Measurements from ENCODE around the gene TRERF1.

The TRERF1 gene

DNA sequence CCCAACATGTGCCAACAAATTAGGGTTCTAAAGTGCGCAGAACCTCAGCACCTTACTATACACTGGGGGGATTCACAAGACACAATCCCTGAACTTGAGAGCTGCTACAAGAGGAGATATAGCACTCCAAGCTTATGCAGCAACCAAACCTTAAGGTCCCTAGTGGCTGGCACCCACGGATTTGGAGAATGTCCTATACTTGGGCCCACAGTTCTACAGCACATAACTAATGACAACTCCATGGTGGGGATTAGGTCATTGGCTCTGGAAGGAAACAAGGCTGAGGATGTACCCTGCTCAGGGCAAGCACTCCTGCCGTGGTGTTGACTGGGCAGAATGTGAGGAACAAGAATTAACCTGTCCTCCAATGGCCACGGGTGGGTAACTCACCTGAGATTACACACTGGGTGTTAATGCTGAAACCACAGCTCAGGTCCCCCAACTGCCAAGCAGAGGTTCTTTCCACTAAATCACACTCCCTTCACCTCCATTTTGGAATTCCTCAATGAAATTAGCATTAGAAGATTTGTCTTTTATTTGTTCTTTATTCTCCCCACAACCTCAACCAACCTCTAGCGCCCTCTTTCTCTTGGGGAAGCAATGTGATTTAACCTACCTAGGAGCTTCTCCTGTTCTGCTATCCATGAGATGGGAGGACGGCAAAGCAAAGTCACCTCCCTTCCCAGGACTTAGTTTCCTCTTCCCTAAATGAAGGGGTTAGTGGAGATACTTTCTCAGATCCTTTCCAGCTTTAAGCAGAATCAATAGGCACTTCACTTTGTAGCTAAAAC is 32.0 kb downstream of the TRERF1 start:
- DNase-seq: no peak

DNA sequence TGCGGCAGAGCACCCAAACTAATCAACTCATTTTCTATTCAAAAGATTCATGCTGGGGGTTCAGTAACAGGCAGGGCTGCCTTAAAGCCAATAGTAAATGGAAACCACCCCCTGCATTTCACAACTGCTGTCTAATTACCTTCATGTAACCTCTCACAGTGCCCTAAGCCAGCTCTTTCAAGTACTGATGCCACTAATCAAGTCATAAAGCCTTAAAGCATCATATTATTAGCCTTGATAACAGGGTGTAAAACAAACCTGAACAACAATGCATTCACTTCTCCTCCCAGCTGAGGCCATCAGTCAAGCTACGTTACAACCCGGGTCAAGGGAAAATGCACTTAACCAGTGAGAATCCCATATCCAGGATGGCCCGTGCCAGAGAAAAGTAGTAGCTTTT is 33.0 kb downstream of the TRERF1 start:
- DNase-seq: no peak

DNA sequence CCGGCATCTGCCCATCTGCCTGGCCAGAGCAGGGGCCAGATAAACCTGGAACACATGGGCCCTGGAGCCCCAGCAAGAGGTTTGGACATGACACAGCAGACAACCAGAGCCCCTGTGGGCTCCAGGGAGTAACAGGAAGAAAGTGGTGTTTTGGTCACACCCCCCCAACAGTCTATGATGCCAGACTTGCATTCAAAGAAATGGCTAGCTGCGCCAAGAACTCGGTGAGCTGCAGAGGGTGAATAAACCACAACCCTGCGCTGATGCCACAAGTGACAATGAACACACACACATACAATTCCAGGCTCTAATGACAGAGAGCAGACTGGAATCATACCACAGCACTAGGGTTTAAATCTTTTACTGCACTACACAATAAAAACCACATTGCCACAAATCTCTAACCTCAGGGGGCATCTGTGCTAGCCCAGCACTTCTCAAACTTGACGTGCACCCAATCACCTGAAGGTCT is 34.0 kb downstream of the TRERF1 start:
- DNase-seq: no peak

DNA sequence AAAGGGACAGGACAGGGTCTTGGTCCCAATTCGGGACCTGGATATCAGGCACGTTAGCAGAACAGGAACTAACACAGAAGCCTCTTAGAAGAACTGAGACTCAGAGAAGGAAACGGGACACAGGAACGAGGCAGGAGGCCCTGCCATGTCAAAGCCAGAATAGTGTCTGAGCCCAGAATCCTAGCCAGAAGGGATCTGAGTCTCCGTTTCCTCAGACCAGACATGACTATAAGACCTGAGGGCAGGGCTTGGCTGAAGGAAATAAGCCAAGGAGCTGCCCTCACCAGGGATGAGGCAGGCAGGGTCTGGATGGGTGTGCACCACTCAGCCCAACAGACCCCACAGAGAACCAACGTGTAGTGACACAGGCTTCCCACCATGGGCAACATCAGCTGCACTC is 40.3 kb downstream of the TRERF1 start:
- no peak for DNase-seq

DNA sequence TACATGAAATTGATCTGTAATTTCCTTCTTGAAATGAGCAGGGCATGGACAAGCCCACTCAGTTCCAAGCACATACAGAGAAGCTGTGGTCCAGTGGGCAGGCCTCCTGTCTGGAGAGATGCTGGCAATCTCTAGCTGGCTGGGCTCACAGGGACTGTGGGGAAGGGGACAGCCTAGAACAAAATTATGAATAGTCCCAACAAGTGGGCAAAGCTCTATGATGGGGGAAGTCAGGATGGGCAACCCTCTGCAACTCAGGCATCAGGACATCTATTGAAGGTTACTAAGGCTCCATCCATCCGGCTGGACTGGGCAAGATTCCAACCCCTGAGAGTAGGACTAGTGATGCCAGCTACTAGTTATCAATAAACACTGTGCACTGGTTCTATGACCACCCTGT is 40.9 kb downstream of the TRERF1 start:
- DNase-seq: no peak

DNA sequence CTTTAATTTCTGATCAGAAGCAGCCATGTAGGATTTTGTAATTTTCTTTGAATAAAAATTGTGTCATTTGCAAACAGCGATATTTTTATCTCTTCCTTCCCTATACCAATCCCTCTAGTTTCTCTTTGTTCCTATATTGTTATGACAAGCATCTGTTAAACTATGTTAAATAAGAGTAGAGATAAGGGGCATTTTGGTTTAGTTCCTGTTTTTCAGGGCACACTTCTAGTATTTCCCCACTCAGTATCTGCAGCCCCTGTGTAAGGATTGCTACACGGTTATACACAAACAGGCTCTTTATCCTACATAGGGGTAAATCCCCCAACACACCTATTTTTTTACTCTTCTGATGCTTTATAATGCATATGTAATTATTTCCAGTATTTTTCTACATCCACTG is 42.1 kb downstream of the TRERF1 start:
- DNase-seq: no peak

DNA sequence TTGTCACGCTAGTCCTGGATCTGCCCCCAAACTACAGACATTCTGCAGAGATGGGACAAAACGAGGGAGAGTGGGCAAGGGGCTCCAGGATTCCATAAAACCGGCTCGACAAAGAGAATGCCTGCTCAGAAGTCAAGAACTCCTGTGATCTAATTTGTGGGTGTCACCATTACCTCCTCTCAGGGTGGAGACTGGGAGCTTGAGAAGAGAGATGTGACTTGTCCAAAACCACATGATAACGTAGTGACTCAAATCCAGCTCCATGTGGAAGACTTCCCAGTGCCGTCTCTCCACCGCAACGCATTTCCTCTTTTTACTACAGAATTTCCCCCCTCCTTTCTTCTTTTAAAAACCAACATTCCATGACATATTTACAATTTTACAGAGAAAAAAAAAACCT is 44.3 kb downstream of the TRERF1 start:
- no peak for DNase-seq

DNA sequence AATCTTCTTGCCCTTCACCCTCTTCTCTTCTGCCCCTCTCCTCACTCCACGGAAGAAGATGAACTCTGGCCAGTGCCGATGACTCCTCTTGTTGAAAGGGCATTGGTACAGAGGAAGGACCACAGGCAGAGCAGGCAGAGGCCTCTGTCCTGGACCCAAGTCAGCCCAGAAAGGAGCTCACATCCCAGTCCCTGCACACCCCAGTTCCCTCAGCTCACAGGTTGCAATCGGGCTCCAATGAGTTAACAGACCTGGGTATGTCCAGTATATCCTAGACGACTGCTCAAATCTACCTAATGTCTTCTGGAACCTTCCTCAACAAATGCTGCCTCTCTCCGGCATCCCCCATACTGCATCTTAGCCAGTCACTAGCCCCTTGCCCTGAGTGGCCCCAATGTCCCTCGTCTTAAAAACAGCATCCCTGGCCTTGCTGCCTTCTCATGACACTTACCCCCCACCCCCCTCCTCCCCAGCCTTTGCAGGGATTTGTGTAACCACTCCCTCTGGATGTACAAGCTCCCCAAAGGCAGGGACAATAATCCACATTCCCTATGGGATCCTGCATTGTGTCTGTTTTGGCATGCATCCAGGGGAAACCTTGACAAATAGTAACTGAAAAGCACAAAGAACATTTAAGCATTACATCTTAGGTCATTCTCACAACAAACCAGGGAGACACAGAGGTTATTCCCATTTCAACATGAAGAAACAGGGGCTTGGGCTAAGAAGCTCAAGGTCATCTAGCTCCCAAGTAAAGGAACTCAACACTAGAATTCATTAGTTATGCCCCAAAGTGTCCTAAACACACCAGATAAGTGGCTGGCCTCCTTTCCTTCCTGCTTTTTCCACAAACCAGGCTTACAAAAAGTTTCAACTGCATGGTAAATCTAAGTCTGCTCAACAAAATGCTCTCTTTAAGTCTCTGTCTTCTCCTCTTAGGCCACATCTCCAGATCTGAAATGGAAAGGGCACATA is 45.1 kb downstream of the TRERF1 start:
- no peak for DNase-seq

DNA sequence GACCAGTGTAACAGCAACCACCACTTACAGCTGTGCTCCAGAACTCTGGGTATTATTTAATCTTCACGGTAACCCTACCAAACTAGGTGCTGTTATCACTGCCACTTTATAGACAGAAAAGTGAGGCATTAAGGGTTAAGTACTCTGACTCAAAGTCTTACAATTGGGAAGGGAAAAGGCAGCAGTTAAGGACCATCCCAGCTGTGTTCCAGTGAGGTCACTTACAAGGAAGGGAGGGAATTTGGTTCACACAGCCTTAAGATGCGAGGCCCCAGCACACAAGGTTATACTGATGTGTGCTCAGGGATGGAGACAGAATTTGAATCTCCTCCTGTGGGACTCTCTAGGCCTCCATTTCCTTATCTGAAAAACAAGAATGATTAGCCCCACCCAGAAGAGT is 46.7 kb downstream of the TRERF1 start:
- DNase-seq: no peak

DNA sequence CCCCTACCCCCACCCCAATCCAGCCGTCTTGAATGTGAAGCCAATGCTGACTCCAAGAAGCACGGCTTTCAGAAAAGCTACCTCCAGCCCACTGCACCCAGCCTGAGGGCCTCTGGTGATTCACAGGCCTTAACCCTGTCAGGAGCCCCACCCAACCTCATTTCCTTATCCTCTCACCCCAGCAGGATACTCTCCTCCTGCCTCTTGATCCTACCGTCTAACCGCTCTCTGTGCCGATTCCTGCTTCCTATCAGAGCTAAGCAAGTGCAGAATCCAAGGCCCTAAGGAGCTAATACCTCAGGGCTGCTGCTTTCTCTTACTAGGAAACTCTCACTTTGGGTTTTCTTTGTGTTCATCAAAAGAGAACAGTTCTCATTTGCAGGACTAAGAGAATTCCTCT is 47.2 kb downstream of the TRERF1 start:
- DNase-seq: no peak

DNA sequence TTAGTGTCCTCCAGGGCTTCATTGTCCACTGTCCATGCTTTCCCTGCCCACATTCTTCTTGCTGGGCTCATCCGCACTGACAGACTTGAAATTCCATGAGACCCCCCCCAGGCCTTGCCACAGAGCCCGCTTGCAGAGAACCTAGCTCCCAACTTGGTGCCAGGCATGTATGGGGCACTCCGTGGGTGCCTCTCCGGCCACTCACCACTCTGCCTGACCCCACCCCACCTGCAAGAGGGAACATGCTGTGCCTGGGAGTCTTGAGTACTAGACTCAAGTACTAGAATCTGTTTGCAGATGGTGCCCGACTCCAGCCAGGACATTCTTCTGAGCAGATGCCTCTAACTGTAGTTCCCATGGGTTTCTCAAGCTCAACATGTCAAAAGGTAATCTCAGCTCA is 47.9 kb downstream of the TRERF1 start:
- no peak for DNase-seq

DNA sequence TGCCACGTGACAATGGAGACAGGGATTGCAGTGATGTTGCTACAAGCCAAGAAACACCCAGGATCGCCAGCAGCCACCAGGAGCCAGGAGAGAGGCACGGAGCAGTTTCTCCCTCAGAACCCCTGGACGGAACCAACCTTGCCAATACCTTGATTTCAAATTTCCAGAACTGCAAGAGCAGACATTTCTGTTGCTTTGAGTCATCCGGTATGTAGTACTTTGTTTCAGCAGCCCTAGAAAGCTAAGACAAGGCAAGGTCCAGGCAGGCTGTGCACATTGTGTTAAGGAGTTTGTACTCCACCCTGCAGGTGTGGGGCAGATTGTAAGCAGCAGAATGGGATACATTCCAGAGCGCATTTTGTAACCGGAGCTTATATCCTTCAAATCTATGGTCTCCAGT is 48.3 kb downstream of the TRERF1 start:
- no peak for DNase-seq

DNA sequence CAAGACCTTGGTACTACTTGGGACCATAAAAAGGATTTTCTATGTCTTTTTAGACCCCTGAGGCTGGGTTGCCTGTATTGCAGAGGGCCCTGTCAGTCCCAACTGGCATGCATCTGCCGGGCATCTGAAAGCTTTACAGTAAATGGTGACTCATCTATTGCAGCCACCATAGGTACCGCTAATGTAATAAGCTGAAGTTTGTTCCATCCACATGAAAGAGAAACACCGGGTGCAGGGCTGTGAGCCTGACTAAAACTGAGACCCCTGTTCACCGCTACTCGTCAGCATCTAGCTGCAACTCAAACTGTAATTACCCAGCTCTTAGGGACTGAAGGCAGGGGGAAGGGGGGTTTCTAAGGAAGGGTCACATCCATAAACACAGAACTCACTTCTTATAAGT is 49.5 kb downstream of the TRERF1 start:
- no peak for DNase-seq

DNA sequence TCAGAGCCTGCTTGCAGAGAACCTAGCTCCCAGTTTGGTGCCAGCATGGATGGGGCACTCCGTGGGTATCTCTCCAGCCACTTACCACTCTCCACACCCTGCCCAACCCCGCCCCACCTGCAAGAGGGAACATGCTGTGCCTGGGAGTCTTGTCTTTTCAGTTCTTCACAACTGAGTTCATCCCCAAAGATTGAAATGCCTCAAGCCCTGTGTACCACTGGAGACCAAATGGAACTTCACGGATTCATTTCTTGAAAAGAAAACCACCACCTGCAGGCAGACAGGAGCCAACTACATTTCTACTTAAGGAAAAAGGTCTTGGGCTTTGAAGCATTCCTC is 50.1 kb downstream of the TRERF1 start:
- DNase-seq: no peak

DNA sequence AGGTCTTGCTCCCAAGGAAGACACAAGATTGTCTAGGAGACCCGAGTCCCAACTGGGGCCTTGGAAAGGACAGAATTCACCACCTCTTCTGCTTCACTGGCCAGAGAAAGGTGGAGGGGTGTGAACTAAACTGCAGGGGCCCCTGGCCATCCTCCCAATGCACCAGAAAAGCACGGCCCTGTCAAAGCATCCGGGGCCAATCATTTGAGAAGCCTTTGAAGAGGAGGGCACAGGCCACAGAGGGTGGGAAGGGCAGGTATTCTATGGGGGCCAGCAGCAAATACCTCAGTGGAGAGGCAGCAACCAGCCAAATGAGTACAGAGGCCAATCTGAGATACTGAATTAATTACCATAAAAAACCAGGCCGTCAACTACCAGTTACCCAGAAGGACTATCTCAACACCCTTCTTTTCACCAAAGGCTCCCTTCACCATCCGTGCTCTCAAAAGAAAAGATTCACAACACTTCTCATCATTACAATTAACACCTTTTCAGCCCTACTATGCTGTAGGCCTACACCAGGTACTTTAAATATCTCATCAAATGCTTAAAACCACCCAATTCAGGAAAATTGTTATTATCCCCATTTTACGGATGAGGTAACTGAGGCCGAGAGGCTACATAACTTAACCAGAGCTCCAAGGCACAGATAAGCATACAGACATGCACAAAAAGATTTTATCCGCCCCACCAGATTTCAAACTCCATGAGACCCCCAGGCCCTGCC is 50.7 kb downstream of the TRERF1 start:
- DNase-seq: no peak

DNA sequence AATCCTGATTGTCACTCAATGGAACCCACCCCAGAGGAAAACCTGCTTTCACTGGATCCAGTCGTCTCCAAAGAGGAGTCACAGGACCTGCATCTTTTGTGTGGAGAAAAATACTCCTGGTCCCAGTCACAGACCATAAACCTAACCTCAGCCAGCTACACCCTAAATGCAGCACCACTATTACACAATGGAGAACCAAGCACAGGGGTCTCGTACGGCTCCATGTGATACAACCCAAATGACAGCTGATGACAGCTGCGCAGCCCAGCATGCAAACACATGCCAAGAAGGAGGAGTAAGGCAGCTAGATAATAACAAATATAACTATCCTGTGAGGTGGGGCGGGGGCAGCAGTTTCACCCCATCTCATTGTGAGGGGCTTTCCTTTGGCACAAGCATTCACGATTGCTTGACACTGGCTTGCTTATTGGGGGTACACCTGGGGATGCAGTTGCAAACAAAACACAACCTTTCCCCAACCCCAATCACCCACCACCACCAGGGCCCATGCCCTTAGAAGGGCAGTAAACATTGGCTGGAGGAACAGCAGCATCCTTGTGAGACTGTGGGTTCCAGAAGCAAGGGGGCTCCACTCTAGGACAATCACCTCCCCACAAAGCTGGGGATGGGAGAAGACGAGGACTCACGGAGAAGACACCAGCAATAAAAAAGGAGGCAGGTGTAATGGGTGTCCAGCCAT is 51.5 kb downstream of the TRERF1 start:
- no peak for DNase-seq

DNA sequence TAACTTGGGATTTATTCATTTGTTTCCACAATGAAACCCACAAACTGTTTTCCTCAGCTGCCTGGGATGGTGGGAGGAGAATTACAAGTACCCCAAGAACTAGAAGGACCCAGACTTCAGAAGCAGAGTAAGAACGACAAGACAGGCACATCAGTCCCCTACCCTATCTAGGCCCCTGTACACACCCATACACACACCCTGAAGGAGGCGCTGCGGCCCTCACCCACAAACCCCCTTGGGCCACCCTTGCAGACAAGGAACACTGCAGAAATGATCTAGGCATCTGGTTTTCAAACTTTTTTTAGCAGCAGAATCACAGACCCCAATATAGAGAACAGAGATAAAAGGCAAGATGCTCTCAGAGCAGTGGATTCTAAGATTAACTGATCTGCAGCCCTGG is 55.0 kb downstream of the TRERF1 start:
- no peak for DNase-seq

DNA sequence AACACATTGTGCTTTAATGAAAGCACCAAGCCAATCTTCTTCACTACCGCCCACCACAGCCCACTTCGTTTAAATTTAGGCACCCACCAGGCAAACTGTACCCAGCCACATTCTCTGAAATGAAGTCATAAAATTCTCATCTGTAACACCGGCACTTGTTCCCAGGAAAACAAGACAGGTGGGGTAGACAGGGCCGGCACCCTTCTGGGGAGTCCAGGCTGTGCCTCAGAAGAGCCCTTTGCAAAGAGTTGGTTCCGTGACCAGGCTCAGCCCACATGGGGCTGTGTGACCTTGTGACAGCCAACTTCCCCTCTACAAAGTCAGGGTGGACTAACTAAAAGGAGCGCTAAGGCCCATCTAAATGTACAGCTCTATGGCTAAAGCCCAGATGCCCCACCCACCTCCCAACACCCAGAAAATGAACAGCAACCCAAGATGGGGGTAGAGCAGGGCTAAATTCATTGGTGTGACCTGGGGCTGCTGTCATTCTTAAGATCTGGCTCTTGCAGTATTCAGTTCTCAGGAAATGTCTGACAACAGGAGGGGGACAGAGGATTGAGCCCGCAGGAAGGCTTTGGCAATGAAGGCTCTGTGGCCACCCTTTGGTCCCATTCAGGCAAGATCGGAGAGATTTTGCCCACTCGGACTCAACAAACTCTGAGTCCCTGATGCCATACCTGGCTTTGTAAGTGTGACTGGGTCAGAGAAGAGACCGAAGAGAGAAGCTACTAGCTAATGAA is 56.7 kb downstream of the TRERF1 start:
- DNase-seq: no peak

DNA sequence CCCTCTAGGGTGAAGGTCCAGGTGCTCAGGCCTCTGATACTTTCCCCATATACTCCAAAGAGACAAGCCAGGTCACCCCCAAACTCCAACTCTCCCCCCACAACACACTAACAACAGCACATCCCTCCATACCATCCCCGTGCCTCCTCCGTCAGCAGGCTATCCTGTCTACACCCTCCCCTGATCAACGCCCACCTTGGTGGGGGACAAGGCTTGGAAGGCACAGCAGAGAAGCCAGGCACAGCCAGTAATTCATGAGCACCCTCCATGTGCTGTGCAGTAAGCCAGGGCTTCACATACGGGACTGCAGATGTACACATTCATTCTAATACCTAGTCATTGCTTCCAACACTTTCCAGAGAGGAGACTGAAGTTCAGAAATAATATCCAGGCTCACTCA is 57.6 kb downstream of the TRERF1 start:
- no peak for DNase-seq

DNA sequence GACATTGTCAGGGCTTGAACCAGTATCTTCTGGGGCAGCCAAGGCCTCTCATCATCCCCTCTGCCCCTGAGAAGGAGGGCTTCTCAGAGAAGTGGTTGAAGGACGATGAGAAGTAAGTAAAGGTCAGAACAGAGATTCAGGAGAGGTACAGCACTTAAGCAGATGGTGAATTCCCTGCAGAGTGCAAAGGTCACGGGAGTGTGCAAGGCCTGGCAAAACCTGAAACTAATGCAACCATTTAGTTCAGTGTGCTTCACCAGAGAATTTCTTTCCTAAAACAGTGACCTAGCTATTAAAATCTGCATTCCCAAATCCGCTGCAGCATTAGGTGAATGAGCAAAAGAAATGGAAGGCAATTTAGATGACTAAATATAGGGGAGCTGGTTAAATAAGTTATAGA is 58.4 kb downstream of the TRERF1 start:
- DNase-seq: no peak

DNA sequence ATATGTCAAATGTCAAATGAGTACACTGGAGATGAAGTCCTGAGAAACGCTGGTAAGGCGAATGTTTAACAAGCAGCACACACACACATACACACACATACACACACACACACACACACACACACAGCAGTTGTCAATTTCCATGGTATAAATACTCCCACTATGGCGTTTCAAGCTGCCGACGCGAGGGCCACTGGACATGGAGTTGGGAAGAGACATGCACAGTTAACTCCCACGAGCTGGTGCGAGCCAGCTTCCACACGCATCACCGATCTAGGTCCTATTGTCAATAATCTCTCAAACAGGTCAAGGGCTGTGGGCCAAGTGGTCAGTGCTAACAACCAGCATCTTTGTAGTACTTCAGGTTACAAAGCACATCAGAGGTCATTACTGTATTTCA is 58.9 kb downstream of the TRERF1 start:
- no peak for DNase-seq

DNA sequence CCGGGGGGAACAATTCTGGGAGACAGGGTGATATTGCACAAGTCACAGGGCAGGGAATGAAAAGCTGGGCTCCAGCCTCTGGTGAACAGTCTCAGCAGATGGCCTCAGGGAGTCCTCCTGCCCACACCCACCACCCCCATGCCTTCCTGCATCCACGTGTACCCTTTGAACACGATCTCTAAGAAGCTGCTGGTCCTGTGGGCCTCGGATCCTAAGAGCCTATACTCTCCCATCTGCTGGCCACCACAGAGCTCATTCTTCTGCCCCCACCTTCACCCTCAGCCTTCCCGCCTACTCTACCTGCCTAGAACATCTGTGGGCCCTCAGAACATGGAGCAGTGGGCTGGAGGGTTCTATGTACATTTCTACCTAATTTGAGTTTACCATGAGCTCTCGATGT is 60.3 kb downstream of the TRERF1 start:
- DNase-seq: no peak
